SU-DHL-6 (cell line): ENCODE measurements around the gene GOPC.

ENCODE experiments used
- EZH2phosphoT487 ChIP-seq: fragments of 200-600 bp; sonication (generic), shearing (Covaris generic); conservative IDR thresholded peaks from 2 replicates; pipeline ENCODE4 v1.6.1; 2018; ENCODE audit warnings: mild to moderate bottlenecking, antibody characterized with exemption, low read length, moderate library complexity, mixed read lengths
- TF ChIP-seq, protein P1 (sequence below): fragments of 200-600 bp; sonication (generic); IDR thresholded peaks from one replicate; pipeline ENCODE4 v1.5.1; 2017; ENCODE audit warnings: antibody characterized with exemption, mild to moderate bottlenecking, low read length, moderate library complexity; ENCODE audit not compliant: insufficient read depth, poor library complexity, severe bottlenecking

DNA sequence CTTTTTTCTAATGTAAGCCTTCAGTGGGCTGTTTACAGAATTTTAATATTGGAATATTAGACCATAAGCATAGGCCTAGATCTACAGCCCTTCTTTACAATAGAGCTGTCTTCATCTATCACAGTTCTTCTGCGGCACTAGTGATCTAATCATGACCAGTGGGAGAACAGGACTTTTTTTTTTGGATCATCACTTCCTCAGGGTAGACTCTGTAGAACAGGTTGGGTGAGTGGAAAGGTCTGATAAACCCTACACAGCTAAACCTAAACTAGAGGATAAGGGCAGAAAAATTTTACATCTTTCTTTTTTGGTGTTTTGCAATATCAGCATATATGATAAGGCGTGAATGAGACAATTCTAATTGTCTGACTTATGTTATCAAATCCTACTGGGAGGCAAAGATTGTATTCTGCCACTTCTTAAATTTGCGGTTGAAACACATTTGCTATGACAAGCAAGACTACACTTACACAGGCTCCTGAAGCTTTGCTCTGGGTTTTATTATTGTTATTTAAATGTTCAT, 52.2 kb downstream of the GOPC start:
- TF ChIP-seq, protein P1, sequence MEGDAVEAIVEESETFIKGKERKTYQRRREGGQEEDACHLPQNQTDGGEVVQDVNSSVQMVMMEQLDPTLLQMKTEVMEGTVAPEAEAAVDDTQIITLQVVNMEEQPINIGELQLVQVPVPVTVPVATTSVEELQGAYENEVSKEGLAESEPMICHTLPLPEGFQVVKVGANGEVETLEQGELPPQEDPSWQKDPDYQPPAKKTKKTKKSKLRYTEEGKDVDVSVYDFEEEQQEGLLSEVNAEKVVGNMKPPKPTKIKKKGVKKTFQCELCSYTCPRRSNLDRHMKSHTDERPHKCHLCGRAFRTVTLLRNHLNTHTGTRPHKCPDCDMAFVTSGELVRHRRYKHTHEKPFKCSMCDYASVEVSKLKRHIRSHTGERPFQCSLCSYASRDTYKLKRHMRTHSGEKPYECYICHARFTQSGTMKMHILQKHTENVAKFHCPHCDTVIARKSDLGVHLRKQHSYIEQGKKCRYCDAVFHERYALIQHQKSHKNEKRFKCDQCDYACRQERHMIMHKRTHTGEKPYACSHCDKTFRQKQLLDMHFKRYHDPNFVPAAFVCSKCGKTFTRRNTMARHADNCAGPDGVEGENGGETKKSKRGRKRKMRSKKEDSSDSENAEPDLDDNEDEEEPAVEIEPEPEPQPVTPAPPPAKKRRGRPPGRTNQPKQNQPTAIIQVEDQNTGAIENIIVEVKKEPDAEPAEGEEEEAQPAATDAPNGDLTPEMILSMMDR: no peak
- no peak for TF ChIP-seq EZH2phosphoT487
